ENCODE measurements around the gene PLXNA4. TPM values are rescaled to one million over a fixed set of nuclear protein-coding genes. Genes with fewer than 3 reads are reported as not detected.

PLXNA4 gene
- total RNA-seq, 2 donors from 2014 or later: 0.41 to 2.8 TPM

DNA sequence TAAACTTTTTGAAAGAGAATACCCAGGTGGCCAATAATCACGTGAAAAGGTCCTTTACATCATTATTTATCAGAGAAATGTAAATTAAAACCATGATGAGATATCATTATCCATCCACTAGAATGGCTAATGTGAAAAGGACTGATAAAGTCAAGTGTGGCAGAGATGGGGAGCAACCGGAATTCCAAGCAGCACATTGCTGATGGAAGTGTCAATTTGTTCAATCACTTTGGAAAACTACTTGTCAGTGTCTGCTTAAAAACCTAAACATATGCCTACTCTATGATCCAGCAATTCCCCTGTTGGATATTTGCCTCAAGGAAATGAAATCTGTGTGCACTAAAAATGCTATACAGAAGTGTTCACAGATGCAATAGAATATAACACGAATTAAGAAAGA, 465.6 kb downstream of the PLXNA4 start:
- TF ChIP-seq POLR2A (IDR thresholded peaks at IDR 0.05) (no peak), POLR2AphosphoS5 (IDR thresholded peaks at IDR 0.05) (no peak)
- TF ChIP-seq, protein P1, sequence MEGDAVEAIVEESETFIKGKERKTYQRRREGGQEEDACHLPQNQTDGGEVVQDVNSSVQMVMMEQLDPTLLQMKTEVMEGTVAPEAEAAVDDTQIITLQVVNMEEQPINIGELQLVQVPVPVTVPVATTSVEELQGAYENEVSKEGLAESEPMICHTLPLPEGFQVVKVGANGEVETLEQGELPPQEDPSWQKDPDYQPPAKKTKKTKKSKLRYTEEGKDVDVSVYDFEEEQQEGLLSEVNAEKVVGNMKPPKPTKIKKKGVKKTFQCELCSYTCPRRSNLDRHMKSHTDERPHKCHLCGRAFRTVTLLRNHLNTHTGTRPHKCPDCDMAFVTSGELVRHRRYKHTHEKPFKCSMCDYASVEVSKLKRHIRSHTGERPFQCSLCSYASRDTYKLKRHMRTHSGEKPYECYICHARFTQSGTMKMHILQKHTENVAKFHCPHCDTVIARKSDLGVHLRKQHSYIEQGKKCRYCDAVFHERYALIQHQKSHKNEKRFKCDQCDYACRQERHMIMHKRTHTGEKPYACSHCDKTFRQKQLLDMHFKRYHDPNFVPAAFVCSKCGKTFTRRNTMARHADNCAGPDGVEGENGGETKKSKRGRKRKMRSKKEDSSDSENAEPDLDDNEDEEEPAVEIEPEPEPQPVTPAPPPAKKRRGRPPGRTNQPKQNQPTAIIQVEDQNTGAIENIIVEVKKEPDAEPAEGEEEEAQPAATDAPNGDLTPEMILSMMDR (IDR thresholded peaks at IDR 0.05): no peak
- H3K36me3 ChIP-seq: no peaks in the 10 kb centered on the region
- no peak overlapping the region for H3K4me3 ChIP-seq
- no peak overlapping the region for H3K27ac ChIP-seq
- H3K9me3 ChIP-seq: no peaks in the 10 kb centered on the region
- no peaks in the 10 kb centered on the region for H3K27me3 ChIP-seq (replicated peaks; ENCODE audit: insufficient read depth)
- no peaks in the 10 kb centered on the region for H3K4me1 ChIP-seq (replicated peaks)
- WGBS: 76% methylated on average over 3 of the region's 3 CpGs
- no peak for DNase-seq (ENCODE audit: low spot score)
- intact Hi-C loops (cut with DNase I): no loop called here

DNA sequence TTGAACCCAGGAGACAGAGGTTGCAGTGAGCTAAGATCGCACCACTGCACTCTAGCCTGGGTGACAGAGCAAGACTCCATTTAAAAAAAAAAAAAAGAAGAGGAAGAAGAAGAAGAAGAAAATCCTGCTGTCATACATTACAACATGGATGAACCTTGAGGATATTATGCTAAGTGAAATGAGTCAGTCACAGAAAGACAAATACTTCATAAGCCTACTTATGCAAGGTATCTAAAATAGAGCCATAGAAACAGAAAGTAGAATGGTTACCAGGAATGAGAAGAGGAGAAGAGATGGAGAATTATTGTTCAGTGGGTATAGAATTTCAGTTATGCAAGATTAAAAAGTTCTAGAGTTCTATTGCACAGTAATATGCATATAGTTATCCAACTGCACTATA, 466.5 kb downstream of the PLXNA4 start:
- no peak for DNase-seq (ENCODE audit: low spot score)
- Histone ChIP-seq H3K9me3 (no peaks in the 10 kb centered on the region), H3K4me1 (replicated peaks) (no peaks in the 10 kb centered on the region), H3K36me3 (no peaks in the 10 kb centered on the region), H3K27me3 (replicated peaks; ENCODE audit: insufficient read depth) (no peaks in the 10 kb centered on the region), H3K27ac (no peak overlapping the region), H3K4me3 (no peak overlapping the region)
- intact Hi-C loops (cut with DNase I): no loop called here
- WGBS: 100% methylated on average over 1 of the region's 1 CpG
- no peak for TF ChIP-seq POLR2A (IDR thresholded peaks at IDR 0.05)
- TF ChIP-seq, protein P1 (IDR thresholded peaks at IDR 0.05): no peak
- TF ChIP-seq POLR2AphosphoS5 (IDR thresholded peaks at IDR 0.05): no peak

DNA sequence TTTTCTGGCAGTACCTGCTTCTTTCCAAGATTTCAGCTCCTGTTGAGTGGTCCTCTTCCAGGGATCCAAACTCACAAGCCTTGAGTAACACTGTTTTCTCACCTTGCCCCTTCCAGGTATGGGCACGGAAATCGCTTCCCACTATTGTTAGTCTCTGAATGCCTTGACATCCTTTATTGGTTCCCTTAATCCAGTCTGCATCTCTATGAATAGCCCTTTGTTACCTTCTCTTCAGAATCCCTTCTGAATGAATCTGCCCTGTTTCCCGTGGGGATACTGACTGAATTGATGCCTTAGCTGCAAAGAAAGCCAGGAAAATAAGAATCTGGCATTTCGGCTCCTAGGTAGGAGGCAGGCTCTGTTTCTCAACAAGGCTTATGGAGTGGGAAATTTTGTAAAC, 467.7 kb downstream of the PLXNA4 start:
- Histone ChIP-seq H3K4me3 (no peak overlapping the region), H3K4me1 (replicated peaks) (no peaks in the 10 kb centered on the region), H3K36me3 (no peaks in the 10 kb centered on the region), H3K9me3 (no peaks in the 10 kb centered on the region), H3K27me3 (replicated peaks; ENCODE audit: insufficient read depth) (no peaks in the 10 kb centered on the region), H3K27ac (no peak overlapping the region)
- no peak for DNase-seq (ENCODE audit: low spot score)
- no peak for TF ChIP-seq POLR2AphosphoS5 (IDR thresholded peaks at IDR 0.05)
- no peak for TF ChIP-seq POLR2A (IDR thresholded peaks at IDR 0.05)
- WGBS: 51% methylated on average over 4 of the region's 4 CpGs
- intact Hi-C loops (cut with DNase I): no loop called here

DNA sequence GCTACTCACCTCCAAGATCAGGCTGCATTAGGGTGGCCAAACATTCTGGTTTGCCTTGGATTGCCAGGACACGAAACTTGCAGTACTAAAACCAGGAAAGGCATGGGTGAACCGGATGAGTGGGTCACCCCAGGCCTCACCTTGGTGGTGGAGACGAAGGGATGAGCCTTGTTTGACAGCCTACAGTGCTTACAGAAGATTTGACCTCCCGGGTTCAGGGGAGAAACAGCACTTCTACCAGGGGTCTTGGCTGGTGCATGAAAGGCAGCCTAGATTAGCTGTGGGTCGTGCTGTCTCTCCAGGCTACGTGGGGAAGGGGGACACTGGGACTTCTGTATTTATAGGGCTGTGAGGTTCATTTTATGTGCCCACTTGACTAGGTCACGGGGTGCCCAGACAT, 469.8 kb downstream of the PLXNA4 start:
- H3K4me3 ChIP-seq: no peak overlapping the region
- H3K36me3 ChIP-seq: no peaks in the 10 kb centered on the region
- WGBS: 88% methylated on average over 7 of the region's 7 CpGs
- H3K9me3 ChIP-seq: no peaks in the 10 kb centered on the region
- intact Hi-C loops (cut with DNase I): no loop called here
- TF ChIP-seq POLR2AphosphoS5 (IDR thresholded peaks at IDR 0.05) (no peak), POLR2A (IDR thresholded peaks at IDR 0.05) (no peak)
- TF ChIP-seq, protein P1 (IDR thresholded peaks at IDR 0.05): no peak
- H3K27ac ChIP-seq: no peak overlapping the region
- DNase-seq (ENCODE audit: low spot score): no peak
- no peaks in the 10 kb centered on the region for H3K4me1 ChIP-seq (replicated peaks)
- H3K27me3 ChIP-seq (replicated peaks; ENCODE audit: insufficient read depth): no peaks in the 10 kb centered on the region

DNA sequence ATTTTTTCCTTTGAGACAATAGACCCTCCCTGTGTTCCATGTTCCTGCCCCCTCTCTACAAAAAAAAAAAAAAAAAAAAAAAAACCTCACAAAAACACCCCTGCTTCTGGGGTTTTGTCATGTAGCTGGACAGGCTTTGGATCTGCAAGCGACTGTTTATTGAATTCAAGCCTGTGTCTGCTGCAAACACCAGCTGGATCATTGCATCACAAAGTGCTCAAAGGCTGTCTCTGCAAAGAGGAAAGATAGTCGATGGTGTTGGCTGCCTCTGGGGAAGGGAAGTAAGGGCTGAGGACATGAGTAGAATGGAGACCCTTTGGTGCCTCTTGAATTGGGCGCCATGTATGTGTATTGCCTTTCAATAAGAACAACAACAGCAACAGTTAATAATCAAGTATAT, 471.2 kb downstream of the PLXNA4 start:
- intact Hi-C loops (cut with DNase I): no loop called here
- Histone ChIP-seq H3K36me3 (no peaks in the 10 kb centered on the region), H3K4me1 (replicated peaks) (no peaks in the 10 kb centered on the region), H3K27ac (no peak overlapping the region), H3K9me3 (no peaks in the 10 kb centered on the region), H3K4me3 (no peak overlapping the region), H3K27me3 (replicated peaks; ENCODE audit: insufficient read depth) (no peaks in the 10 kb centered on the region)
- 76% methylated on average over 3 of the region's 3 CpGs for WGBS
- no peak for DNase-seq (ENCODE audit: low spot score)
- TF ChIP-seq POLR2A (IDR thresholded peaks at IDR 0.05) (no peak), POLR2AphosphoS5 (IDR thresholded peaks at IDR 0.05) (no peak)
- TF ChIP-seq, protein P1 (IDR thresholded peaks at IDR 0.05): no peak

Data from prostate gland (tissue), 2 donors.